ENCODE measurements around the gene TBL1XR1. TPM values are rescaled to one million over a fixed set of nuclear protein-coding genes. Genes with fewer than 3 reads are reported as not detected.

The TBL1XR1 gene
- total and polyA plus RNA-seq, 2 of the 8 experiments (the other 6 are each of a cell fraction or from before 2014, with no cell fraction given), result 28.1 to 147 TPM

- TF ChIP-seq, protein P1, sequence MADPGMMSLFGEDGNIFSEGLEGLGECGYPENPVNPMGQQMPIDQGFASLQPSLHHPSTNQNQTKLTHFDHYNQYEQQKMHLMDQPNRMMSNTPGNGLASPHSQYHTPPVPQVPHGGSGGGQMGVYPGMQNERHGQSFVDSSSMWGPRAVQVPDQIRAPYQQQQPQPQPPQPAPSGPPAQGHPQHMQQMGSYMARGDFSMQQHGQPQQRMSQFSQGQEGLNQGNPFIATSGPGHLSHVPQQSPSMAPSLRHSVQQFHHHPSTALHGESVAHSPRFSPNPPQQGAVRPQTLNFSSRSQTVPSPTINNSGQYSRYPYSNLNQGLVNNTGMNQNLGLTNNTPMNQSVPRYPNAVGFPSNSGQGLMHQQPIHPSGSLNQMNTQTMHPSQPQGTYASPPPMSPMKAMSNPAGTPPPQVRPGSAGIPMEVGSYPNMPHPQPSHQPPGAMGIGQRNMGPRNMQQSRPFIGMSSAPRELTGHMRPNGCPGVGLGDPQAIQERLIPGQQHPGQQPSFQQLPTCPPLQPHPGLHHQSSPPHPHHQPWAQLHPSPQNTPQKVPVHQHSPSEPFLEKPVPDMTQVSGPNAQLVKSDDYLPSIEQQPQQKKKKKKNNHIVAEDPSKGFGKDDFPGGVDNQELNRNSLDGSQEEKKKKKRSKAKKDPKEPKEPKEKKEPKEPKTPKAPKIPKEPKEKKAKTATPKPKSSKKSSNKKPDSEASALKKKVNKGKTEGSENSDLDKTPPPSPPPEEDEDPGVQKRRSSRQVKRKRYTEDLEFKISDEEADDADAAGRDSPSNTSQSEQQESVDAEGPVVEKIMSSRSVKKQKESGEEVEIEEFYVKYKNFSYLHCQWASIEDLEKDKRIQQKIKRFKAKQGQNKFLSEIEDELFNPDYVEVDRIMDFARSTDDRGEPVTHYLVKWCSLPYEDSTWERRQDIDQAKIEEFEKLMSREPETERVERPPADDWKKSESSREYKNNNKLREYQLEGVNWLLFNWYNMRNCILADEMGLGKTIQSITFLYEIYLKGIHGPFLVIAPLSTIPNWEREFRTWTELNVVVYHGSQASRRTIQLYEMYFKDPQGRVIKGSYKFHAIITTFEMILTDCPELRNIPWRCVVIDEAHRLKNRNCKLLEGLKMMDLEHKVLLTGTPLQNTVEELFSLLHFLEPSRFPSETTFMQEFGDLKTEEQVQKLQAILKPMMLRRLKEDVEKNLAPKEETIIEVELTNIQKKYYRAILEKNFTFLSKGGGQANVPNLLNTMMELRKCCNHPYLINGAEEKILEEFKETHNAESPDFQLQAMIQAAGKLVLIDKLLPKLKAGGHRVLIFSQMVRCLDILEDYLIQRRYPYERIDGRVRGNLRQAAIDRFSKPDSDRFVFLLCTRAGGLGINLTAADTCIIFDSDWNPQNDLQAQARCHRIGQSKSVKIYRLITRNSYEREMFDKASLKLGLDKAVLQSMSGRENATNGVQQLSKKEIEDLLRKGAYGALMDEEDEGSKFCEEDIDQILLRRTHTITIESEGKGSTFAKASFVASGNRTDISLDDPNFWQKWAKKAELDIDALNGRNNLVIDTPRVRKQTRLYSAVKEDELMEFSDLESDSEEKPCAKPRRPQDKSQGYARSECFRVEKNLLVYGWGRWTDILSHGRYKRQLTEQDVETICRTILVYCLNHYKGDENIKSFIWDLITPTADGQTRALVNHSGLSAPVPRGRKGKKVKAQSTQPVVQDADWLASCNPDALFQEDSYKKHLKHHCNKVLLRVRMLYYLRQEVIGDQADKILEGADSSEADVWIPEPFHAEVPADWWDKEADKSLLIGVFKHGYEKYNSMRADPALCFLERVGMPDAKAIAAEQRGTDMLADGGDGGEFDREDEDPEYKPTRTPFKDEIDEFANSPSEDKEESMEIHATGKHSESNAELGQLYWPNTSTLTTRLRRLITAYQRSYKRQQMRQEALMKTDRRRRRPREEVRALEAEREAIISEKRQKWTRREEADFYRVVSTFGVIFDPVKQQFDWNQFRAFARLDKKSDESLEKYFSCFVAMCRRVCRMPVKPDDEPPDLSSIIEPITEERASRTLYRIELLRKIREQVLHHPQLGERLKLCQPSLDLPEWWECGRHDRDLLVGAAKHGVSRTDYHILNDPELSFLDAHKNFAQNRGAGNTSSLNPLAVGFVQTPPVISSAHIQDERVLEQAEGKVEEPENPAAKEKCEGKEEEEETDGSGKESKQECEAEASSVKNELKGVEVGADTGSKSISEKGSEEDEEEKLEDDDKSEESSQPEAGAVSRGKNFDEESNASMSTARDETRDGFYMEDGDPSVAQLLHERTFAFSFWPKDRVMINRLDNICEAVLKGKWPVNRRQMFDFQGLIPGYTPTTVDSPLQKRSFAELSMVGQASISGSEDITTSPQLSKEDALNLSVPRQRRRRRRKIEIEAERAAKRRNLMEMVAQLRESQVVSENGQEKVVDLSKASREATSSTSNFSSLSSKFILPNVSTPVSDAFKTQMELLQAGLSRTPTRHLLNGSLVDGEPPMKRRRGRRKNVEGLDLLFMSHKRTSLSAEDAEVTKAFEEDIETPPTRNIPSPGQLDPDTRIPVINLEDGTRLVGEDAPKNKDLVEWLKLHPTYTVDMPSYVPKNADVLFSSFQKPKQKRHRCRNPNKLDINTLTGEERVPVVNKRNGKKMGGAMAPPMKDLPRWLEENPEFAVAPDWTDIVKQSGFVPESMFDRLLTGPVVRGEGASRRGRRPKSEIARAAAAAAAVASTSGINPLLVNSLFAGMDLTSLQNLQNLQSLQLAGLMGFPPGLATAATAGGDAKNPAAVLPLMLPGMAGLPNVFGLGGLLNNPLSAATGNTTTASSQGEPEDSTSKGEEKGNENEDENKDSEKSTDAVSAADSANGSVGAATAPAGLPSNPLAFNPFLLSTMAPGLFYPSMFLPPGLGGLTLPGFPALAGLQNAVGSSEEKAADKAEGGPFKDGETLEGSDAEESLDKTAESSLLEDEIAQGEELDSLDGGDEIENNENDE (IDR thresholded peaks at IDR 0.05; ENCODE audit: insufficient replicate concordance, low read length), result no peak
- TF ChIP-seq BRCA1 (IDR thresholded peaks at IDR 0.05; ENCODE audit: low read depth, low read length) (no peak), TAF7 (optimal IDR thresholded peaks at IDR 0.05; ENCODE audit: borderline replicate concordance, low read depth, low read length) (no peak), MAX (IDR thresholded peaks at IDR 0.05) (no peak), BACH1 (IDR thresholded peaks at IDR 0.05; ENCODE audit: low read length) (no peak), JUND (IDR thresholded peaks at IDR 0.05; ENCODE audit: low read length) (no peak), CREB1 (IDR thresholded peaks at IDR 0.05) (no peak), MAFK (IDR thresholded peaks at IDR 0.05; ENCODE audit: low read depth, low read length) (no peak), ZNF274 (IDR thresholded peaks at IDR 0.05; ENCODE audit: borderline replicate concordance, extremely low read depth, low read length) (no peak), CBX5 (IDR thresholded peaks at IDR 0.05; ENCODE audit: low read depth, low read length) (no peak), TBP (IDR thresholded peaks at IDR 0.05; ENCODE audit: low read depth, low read length) (no peak), ASH2L (IDR thresholded peaks at IDR 0.05; ENCODE audit: low read length) (no peak), YY1 (IDR thresholded peaks at IDR 0.05; ENCODE audit: low read depth, low read length) (no peak)
These were observed 51.9 kb downstream of the TBL1XR1 start (continued) for GRCh38 chr3:177145381-177145780.

Measured in H1 (cell line).